Activated CD4-positive, alpha-beta memory T cell treated with anti-CD3 and anti-CD28 coated beads for 36 hours (primary cell): ENCODE measurements around the gene IL34. TPM values are rescaled to one million over a fixed set of nuclear protein-coding genes. Genes with fewer than 3 reads are reported as not detected.

ENCODE experiments used
- CTCF ChIA-PET: fragments of 350-600 bp; sonication (Branson Sonifier 250); formaldehyde crosslinking; loops from one replicate; lab custom pipeline; 2021; ENCODE audit warnings: antibody characterized with exemption, inconsistent platforms; lab: Charles Lee
- POLR2A ChIA-PET: fragments of 350-600 bp; sonication (Branson Sonifier 250); formaldehyde crosslinking; loops from one replicate; lab custom pipeline; 2021; ENCODE audit warnings: antibody characterized with exemption; lab: Charles Lee
- DNase-seq: peaks from one replicate; pipeline ENCODE4 v3.0.0-alpha.2; 2020
- H3K27ac Mint-ChIP-seq: one replicate; pipeline ENCODE4 v1.8.0; 2021; ENCODE audit warnings: mixed read lengths
- H3K27me3 Mint-ChIP-seq: one replicate; pipeline ENCODE4 v1.8.0; 2021; ENCODE audit warnings: mixed read lengths
- H3K36me3 Mint-ChIP-seq: one replicate; pipeline ENCODE4 v1.8.0; 2021; ENCODE audit warnings: mixed read lengths
- H3K4me1 Mint-ChIP-seq: one replicate; pipeline ENCODE4 v1.8.0; 2021; ENCODE audit warnings: low read depth, mixed read lengths
- H3K4me3 Mint-ChIP-seq: one replicate; pipeline ENCODE4 v1.8.0; 2021; ENCODE audit warnings: mild to moderate bottlenecking, mixed read lengths
- H3K9me3 Mint-ChIP-seq: one replicate; pipeline ENCODE4 v1.8.0; 2021; ENCODE audit warnings: mixed read lengths
- intact Hi-C: fragments of 100-400 bp; cut with micrococcal nuclease; formaldehyde crosslinking; loops from one replicate; pipeline ENCODE4 v1.15.1; 2023
- total RNA-seq, 2 experiments: library from RNA; stranded (reverse); gene quantifications; one replicate each; pipeline ENCODE4 v1.2.3, GENCODE V29; 2021

Gene IL34
- total RNA-seq, 2 experiments from 2014 or later = not detected

DNA sequence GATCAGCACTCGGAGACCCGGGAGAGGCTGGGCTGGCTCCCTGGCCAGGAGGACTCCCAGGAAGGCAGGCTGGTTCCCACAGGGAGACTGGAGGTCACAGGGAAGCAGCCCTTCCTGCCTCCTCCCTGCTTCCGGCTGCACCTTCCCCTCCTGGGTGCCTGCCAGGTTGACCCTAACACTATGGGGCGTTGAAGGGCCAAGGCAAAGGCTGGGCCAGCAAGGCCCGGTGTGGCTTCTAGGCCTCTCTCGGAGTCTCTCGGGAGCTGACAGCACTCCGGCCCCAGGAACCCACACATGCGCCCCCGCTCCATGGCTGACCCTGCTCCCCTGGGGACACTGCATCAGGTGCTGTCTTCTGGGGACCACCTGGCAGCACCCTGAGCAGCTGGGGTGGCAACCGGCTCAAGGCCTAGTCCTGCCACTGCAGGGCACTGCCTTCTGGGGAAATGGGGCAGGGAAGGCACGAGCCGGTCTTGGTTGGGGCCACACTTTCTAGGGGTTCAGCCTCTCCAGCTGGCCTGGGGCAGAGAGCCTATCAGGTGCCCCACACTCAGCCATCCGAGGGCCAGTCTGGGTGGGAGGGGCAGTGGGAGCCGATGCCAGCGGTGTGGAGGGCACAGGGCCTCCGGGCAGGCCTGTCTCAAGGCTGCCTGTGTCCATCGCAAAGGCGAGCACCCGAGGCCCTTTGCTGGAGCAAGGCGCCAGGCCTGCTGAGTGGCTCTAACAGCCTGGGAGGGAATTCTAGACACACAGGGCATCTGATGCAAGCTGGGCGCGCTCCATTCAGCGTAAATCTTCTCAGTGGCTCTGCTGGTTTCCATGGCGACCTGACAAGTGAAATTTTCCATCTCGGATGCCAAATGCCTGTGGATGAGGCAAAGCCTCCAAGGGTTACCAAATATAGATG lies 45.1 kb downstream of the IL34 start:
- H3K4me3 Mint-ChIP-seq = no peak overlapping the region
- DNase-seq = no peak
- intact Hi-C loops = no loop called here
- peaks cover 3% of the 10 kb centered on the region for H3K27me3 Mint-ChIP-seq
- H3K36me3 Mint-ChIP-seq = peaks cover 2% of the 10 kb centered on the region
- no peak overlapping the region for H3K27ac Mint-ChIP-seq
- H3K9me3 Mint-ChIP-seq = no peaks in the 10 kb centered on the region
- CTCF ChIA-PET = interaction anchor here (1.1 kb wide), 1 partner anchor 79 kb away, joined by 3 read pairs; no protein-coding TSS in a partner anchor
- H3K4me1 Mint-ChIP-seq = no peaks in the 10 kb centered on the region
- POLR2A ChIA-PET = no interaction called here

DNA sequence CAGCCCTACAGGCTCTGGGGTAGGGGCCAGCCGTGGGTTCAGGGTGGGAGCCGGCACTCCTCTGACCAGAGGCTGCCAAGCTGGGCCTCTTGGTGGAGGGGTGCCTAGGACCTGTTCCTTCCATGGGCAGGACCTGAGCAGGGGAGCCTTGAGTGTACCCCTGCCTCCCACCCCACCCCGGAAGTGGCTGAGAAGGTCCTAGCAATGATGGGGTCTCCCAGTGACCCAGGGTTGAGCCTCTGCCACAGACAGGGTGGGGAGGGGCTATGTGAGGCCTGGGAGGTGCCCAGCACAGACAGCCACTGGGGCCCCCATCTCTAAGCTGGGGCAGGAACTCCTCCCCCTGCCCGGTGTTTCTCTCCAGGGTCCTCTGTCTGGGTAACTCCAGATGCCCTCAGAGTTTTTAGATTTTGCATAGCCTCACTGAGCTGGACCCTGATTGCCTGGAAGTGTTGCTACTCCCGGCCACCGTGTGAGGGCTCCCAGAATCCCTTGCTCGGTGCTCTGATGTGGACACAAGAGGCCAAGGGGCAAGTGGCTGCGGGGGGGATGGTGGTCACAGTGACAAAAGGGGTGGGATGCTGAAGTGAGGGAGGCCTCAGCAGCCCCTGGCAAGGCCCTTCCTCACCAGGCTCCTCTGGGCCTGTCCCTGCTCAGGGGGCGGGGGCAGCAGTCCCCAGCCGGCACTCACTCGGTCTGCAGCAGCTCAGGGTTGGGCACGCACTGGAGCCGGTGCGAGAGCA lies 45.9 kb downstream of the IL34 start:
- CTCF ChIA-PET = no interaction called here

DNA sequence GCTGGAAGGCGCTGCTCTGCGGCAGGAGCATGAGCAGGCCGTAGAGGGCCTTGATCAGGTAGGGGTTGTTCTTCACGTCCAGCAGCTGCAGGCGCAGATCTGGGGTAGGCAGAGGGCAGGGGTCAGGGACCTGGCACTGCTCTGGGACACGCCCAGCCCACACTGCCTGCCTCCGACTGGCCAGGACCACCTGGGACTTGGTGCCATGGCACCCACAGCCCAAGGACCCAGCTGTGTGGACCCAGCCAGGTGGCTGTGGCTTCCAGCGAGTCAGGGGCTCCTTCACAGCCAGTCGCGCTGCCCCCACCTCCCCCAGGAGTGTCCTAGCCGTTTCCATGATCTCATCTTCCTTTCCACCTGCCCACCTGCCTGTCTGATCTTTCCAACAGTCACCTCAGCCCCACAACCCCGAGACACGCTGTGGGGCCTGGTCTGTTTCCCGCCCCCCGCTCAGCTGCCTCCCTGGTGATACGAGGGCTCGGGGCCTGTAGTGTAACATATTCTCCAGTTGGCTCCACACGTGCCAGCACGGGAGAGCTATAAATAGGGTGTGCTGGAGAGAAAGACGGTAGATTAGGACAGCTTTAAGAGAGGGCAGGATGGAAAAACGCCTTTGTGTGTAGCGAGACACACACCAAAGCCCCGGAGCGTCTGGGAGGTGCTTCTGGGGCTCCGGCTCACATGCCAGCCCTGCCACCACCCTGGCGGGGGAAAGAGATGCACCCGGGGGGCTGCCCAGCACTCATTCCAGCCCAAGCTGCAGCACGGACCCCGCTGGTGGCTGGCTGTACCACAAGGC lies 46.7 kb downstream of the IL34 start:
- Mint-ChIP-seq H3K27ac (no peak overlapping the region), H3K4me3 (no peak overlapping the region), H3K9me3 (no peaks in the 10 kb centered on the region), H3K27me3 (no peaks in the 10 kb centered on the region), H3K4me1 (no peaks in the 10 kb centered on the region), H3K36me3 (peaks cover 4% of the 10 kb centered on the region)
- DNase-seq = no peak
- CTCF ChIA-PET = no interaction called here
- POLR2A ChIA-PET = no interaction called here
- intact Hi-C loops = no loop called here

More for the DNA sequence above, 45.9 kb downstream of the IL34 start:
- no peak overlapping the region for H3K27ac Mint-ChIP-seq
- POLR2A ChIA-PET = no interaction called here
- peaks cover 2% of the 10 kb centered on the region for H3K36me3 Mint-ChIP-seq
- H3K9me3 Mint-ChIP-seq = no peaks in the 10 kb centered on the region
- no peak overlapping the region for H3K4me3 Mint-ChIP-seq
- H3K4me1 Mint-ChIP-seq = no peaks in the 10 kb centered on the region
- intact Hi-C loops = no loop called here
- no peaks in the 10 kb centered on the region for H3K27me3 Mint-ChIP-seq
- no peak for DNase-seq

DNA sequence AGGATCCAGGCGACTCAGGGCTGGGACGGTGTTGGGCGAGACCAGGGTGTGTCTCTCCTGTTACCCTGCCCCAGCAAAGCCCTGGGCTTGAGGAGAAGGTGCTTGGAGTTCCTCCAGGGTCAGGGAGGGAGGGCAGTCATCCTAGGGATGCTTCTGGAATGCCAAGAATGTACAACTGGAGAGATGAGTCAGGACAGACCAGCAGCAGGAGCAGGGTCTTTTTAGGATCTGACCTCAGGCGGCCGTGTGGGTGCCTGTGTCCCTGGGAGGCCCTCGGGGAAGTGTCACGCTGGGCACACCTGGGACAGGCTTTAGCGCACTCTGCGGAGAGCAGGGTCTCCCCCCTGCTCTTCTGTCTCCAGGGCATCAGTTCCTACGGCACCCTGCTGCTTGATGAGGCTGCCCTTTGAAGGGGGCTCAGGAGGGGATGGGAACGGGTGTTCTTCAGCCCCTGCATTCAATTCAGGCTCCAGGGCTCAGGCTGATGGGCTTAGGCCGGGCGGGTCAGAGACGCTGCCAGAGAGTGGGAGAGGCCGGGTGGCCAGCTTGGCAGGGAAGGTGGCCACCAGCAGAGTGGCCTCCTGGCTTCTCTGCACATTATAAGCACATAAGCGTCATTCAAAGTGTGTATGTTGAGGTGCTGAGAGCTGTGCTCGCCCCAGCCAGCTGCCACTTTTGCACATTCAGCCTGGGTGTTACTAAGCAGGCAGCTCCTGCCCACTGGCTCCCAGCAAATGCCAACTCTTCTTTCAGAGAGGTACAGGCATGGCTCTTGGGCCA lies 47.9 kb downstream of the IL34 start:
- Mint-ChIP-seq H3K4me1 (no peaks in the 10 kb centered on the region), H3K27me3 (no peaks in the 10 kb centered on the region), H3K27ac (no peak overlapping the region), H3K4me3 (no peak overlapping the region), H3K36me3 (peaks cover 6% of the 10 kb centered on the region), H3K9me3 (no peaks in the 10 kb centered on the region)
- CTCF ChIA-PET = no interaction called here
- POLR2A ChIA-PET = no interaction called here
- DNase-seq = no peak
- intact Hi-C loops = no loop called here

DNA sequence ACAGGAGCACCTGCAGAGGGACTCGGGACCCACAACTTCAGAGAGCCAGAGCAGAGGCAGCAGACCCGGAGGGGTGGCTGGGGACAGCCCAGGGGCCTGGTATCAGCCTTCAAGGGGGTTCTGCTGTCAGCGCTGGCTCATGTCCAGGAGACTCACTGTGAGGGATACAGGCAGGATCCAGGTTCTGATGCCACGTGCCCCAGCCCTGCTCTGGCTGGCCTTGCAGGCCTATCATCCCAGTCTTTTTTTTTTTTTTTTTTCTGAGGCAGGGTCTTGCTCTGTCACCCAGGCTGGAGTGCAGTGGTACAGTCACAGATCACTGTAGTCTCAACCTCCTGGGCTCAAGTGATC lies 48.5 kb downstream of the IL34 start:
- Mint-ChIP-seq H3K4me1 (no peaks in the 10 kb centered on the region), H3K9me3 (no peaks in the 10 kb centered on the region), H3K4me3 (no peak overlapping the region), H3K36me3 (peaks cover 8% of the 10 kb centered on the region), H3K27ac (no peak overlapping the region), H3K27me3 (no peaks in the 10 kb centered on the region)
- intact Hi-C loops = no loop called here
- DNase-seq = no peak
- ChIA-PET POLR2A (no interaction called here), CTCF (interaction anchor here (1.2 kb wide), 1 partner anchor 75 kb away, joined by 3 read pairs; no protein-coding TSS in a partner anchor)

DNA sequence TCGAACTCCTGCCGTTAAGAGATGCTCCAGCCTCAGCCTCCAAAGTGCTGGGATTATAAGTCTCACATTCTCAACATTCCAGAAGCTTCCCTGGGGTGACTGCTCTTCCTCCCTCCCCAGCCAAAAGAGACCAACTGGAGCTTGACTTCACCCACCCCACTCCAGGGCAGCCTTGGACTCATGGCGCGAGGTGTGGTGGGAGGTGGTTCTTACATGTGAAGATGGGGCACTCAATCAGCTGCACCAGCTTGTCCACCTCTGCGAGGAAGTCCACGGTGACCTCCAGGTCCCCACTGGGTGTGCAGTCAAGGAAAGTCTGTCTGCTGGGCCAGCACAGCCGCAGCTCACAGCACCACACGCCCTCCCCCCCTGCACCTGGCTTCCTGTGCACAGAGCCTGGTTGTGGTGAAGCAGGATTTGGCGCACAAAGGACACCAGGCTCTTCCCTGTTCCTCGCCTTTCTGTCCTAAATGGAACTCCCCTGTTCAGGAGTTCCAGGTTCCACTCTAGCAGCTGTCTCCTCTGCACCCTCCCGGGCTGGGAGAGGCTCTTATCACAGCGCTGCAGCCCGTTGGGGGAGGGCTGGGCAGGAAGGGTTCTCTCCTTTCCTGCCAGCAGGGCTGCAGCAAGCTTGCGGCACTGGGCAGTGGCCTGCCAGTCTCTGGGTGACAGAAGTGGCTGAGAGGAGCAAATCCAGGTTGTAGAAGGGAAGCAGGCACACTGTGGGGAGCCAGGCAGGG lies 49.1 kb downstream of the IL34 start:
- Mint-ChIP-seq H3K27ac (no peak overlapping the region), H3K4me1 (no peaks in the 10 kb centered on the region), H3K27me3 (no peaks in the 10 kb centered on the region), H3K36me3 (peaks cover 8% of the 10 kb centered on the region), H3K9me3 (no peaks in the 10 kb centered on the region), H3K4me3 (no peak overlapping the region)
- DNase-seq = no peak
- POLR2A ChIA-PET = no interaction called here
- CTCF ChIA-PET = interaction anchor here (1.2 to 1.6 kb wide), 2 partner anchors 75 to 76 kb away, joined by 3 to 4 read pairs; no protein-coding TSS in a partner anchor
- intact Hi-C loops = no loop called here

DNA sequence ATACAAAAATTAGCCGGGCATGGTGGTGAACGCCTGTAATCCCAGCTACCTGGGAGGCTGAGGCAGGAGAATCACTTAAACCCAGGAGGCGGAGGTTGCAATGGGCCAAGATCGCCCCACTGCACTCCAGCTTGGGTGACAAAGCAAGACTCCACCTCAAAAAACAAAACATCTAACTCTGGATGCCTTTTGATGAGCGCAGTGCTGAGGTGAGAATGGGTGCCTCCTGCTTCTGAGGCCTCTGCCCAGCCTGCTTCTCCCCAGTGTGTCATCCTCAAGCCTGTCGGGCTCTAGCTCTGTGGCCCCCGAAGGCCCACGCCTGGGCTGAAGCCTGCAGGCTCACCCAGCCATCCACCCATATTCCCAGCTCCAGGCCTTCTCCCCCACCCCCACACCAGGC lies 50.0 kb downstream of the IL34 start:
- Mint-ChIP-seq H3K9me3 (no peaks in the 10 kb centered on the region), H3K36me3 (peaks cover 8% of the 10 kb centered on the region), H3K4me3 (no peak overlapping the region), H3K27me3 (no peaks in the 10 kb centered on the region), H3K27ac (no peak overlapping the region), H3K4me1 (no peaks in the 10 kb centered on the region)
- CTCF ChIA-PET = interaction anchor here (1.6 kb wide), 1 partner anchor 75 kb away, joined by 4 read pairs; no protein-coding TSS in a partner anchor
- POLR2A ChIA-PET = no interaction called here
- intact Hi-C loops = no loop called here
- DNase-seq = no peak

DNA sequence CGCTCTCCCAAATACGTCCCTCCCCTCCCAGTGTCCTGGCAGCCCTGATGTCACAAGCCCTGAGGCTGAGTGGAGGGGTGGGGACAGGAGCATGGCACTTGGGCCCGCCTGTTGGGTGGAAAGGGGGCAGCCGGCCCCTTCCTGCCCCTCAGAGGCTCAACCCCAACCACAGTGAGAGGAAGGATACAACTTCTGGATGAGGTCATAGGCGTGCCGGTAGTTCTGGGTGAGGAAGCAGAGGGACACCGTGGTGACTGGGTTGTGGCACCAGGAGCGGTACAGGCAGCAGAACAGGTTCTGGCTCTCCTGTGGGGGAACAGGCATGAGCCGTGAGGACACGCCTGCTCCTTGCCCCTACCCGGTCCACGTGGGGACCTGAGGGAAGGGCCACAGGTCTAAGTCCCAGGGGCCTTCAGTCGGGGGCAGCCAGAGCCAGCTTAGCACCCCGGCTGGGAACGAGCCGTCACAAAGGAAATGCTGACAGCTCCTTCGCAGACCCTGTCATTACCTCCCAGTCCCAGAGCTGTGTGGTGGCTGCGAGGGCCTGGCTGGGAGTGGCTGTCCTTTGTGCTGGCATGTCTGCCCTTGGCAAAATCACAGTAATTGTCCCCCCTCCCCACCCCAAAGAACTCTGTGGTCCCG lies 50.7 kb downstream of the IL34 start:
- Mint-ChIP-seq H3K4me3 (no peak overlapping the region), H3K27ac (no peak overlapping the region), H3K9me3 (no peaks in the 10 kb centered on the region), H3K36me3 (peaks cover 8% of the 10 kb centered on the region), H3K27me3 (no peaks in the 10 kb centered on the region), H3K4me1 (no peaks in the 10 kb centered on the region)
- CTCF ChIA-PET = interaction anchor here (1.6 kb wide), 1 partner anchor 74 kb away, joined by 4 read pairs; no protein-coding TSS in a partner anchor
- peak; percentile 20 for DNase-seq
- POLR2A ChIA-PET = no interaction called here
- intact Hi-C loops = no loop called here

DNA sequence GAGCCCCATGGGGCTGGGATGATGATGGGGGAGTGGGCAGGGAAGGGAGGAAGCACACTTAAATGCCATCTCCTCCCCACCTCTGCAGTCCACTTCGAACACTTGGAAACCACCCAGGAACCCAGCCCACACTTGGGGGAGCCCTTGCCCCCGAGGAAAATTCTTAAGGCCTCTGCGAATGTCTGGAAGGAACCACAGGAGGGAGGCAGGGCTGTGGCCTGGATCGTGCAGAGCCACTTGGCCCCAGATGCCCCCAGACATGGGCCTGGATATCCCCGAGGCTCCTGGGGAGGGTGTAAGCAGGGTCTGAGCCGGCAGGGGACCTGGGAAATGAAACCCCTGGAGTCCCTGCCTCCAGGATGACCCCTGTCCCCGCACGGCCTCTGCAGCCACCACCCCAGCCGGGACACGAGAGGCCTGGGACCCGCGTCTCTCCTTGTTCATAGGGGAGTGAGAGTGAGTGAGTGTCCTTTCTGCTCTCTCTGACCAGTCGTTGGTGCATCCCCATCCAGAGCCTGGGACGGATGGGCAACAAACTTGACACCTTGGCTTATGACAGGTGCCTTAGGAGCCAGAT lies 51.3 kb downstream of the IL34 start:
- ChIA-PET CTCF (no interaction called here), POLR2A (no interaction called here)
- H3K27ac Mint-ChIP-seq = no peak overlapping the region
- H3K36me3 Mint-ChIP-seq = peaks cover 8% of the 10 kb centered on the region
- H3K4me1 Mint-ChIP-seq = no peaks in the 10 kb centered on the region
- no peaks in the 10 kb centered on the region for H3K9me3 Mint-ChIP-seq
- H3K27me3 Mint-ChIP-seq = no peaks in the 10 kb centered on the region
- DNase-seq = no peak
- no peak overlapping the region for H3K4me3 Mint-ChIP-seq
- intact Hi-C loops = no loop called here

DNA sequence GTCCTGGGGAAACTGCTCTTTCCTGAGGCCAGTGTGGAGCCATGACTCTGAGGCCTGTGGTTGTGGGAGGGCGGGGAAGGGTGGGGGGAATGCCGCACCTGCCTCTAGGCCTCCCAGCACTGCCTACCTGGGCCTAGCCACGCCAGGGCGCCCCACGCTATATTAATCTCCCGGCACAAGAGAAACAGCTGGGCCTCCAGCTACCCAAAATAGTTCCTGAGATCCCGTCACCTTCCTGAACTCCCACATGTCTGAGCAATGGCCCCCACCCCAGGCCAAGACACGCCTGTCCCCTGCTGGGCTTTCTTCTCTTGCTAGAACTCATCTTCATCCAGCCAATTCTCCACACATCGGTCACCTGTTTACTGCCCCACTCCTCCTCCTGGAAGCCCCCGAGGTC lies 52.5 kb downstream of the IL34 start:
- H3K4me1 Mint-ChIP-seq = no peaks in the 10 kb centered on the region
- peaks cover 8% of the 10 kb centered on the region for H3K36me3 Mint-ChIP-seq
- ChIA-PET POLR2A (no interaction called here), CTCF (no interaction called here)
- H3K4me3 Mint-ChIP-seq = no peak overlapping the region
- H3K9me3 Mint-ChIP-seq = no peaks in the 10 kb centered on the region
- H3K27ac Mint-ChIP-seq = no peak overlapping the region
- no peak for DNase-seq
- no peaks in the 10 kb centered on the region for H3K27me3 Mint-ChIP-seq
- intact Hi-C loops = no loop called here
